ENCODE results near the gene ZNF750. TPM values are rescaled to one million over a fixed set of nuclear protein-coding genes. Genes with fewer than 3 reads are reported as not detected.

Gene ZNF750
- total and polyA plus RNA-seq, 9 donors: 0.04 to 4.8 (median 0.38) TPM

DNA sequence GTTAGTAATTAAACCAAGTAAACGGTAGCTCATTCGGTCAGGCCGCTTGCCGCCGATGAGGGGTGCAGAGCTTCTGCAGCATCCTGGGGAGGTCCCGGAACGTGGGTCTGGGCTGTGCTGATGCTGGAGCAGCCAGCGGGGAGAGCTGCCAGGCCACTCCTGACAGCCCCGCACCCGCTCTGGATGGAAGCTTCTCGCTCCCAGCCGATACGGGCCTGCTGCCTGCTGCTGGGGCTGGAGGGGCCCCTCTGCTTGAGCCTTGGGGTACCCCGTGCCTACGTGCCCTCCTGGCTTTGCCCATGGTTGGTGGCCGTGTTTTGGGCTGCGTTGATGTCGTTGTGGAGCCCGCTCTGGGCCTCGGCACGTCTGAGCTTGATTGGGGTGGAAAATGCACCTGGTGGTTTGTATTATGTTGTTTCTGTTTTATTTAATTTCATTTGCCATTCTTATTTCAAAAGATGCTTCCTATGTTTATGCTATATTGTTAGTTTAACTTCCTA lies 41.6 kb upstream of the ZNF750 start:
- Histone ChIP-seq H3K27ac (ENCODE audit: low read length) (peak overlapping the region; percentile 54), H3K4me1 (ENCODE audit: control insufficient read depth, insufficient read depth, low read length) (peaks cover 49% of the 10 kb centered on the region), H3K4me3 (ENCODE audit: low read length) (no peak overlapping the region), H3K27me3 (ENCODE audit: control insufficient read depth, insufficient read depth, low read length) (no peaks in the 10 kb centered on the region), H3K9me3 (replicated peaks; ENCODE audit: control insufficient read depth, low read depth, low read length) (no peaks in the 10 kb centered on the region), H3K36me3 (ENCODE audit: control insufficient read depth, insufficient read depth, low read length) (peaks cover 6% of the 10 kb centered on the region)
- DNase-seq: no peak
- 40% methylated on average over 12 of the region's 21 CpGs for WGBS (ENCODE audit: insufficient coverage)

DNA sequence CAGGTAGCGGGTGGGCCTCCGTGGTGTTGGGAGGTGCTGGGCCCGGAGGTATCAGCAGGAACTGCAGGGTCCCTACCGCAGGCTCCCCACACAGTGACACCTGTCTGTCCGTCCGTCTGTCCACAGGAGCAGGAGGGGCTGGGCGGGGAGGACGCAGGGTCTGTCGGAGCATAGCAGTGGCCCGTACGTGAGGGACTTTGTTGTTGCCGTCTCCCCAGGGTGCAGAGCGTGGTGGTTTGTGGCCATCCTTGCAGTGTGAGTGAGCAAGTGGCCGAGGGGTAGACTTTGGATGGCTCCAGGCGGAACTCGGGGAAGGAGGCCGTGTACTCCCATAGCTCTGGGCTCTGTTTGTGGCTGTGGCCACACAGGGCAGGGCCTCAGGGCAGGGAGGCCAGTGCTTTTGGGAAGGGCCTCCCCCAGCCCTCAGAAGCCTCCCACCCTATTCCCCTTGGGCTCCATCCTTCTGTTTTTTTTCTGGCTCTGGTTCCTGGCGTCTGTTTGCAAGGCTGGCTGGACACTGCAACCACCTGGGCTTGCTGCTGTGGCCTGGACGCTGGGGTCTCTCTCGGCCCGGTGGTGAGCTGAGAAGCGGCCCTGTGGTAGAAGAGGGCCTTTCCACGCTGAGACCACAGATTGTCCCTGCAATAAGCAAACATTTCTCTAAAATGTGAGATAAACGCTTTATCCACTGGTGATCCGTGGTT lies 41.0 kb upstream of the ZNF750 start:
- H3K27me3 ChIP-seq (ENCODE audit: control insufficient read depth, insufficient read depth, low read length): no peaks in the 10 kb centered on the region
- no peak for DNase-seq
- no peak overlapping the region for H3K4me3 ChIP-seq (ENCODE audit: low read length)
- 67% methylated on average over 14 of the region's 25 CpGs for WGBS (ENCODE audit: insufficient coverage)
- H3K36me3 ChIP-seq (ENCODE audit: control insufficient read depth, insufficient read depth, low read length): peaks cover 6% of the 10 kb centered on the region
- no peaks in the 10 kb centered on the region for H3K9me3 ChIP-seq (replicated peaks; ENCODE audit: control insufficient read depth, low read depth, low read length)
- no peak overlapping the region for H3K27ac ChIP-seq (ENCODE audit: low read length)
- peaks cover 46% of the 10 kb centered on the region for H3K4me1 ChIP-seq (ENCODE audit: control insufficient read depth, insufficient read depth, low read length)

DNA sequence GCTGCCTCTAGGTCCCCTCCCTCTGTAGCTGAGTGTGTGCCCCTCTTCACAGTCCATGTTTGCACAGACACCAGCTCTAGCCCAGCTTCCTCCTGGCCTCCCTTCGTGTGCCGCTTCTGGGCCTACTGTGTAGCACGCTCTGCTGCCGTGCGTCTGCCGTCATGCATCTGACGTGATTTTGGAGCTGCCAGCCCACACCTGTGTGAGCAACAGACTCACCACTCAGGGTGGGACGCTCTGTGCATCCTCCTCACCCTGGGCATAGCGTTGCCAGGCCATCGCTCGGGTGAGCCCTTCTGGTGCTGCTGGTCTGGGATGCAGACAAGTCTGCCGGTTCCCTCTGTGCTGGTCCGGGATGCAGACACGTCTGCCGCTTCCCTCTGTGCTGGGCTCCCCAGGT lies 39.4 kb upstream of the ZNF750 start:
- Histone ChIP-seq H3K9me3 (replicated peaks; ENCODE audit: control insufficient read depth, low read depth, low read length) (no peaks in the 10 kb centered on the region), H3K4me1 (ENCODE audit: control insufficient read depth, insufficient read depth, low read length) (peaks cover 34% of the 10 kb centered on the region), H3K27me3 (ENCODE audit: control insufficient read depth, insufficient read depth, low read length) (no peaks in the 10 kb centered on the region), H3K36me3 (ENCODE audit: control insufficient read depth, insufficient read depth, low read length) (peaks cover 5% of the 10 kb centered on the region), H3K4me3 (ENCODE audit: low read length) (no peak overlapping the region), H3K27ac (ENCODE audit: low read length) (no peak overlapping the region)
- 97% methylated on average over 13 of the region's 15 CpGs for WGBS (ENCODE audit: insufficient coverage)
- DNase-seq: no peak

DNA sequence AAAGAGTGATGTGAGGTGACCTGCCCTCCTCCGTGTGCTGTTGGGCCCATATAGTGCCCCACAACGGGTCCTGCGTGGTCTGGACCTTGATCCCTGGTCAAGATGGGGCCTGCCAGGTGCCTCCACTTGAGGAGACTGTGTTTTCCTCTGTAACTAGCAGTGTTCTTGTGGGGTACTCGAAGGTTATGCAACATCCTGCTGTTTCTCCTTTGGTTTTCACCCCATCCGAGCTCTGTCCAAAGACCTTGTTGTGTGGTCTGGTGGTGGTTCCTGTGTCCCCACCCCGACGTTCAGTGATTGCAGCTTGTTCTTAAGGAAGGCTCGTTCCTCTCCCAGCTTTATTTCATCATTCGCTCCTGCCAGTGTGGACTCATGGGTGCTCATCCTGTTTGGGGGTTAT lies 38.7 kb upstream of the ZNF750 start:
- Histone ChIP-seq H3K4me1 (ENCODE audit: control insufficient read depth, insufficient read depth, low read length) (peaks cover 32% of the 10 kb centered on the region), H3K4me3 (ENCODE audit: low read length) (no peak overlapping the region), H3K27me3 (ENCODE audit: control insufficient read depth, insufficient read depth, low read length) (no peaks in the 10 kb centered on the region), H3K36me3 (ENCODE audit: control insufficient read depth, insufficient read depth, low read length) (peaks cover 5% of the 10 kb centered on the region), H3K27ac (ENCODE audit: low read length) (no peak overlapping the region), H3K9me3 (replicated peaks; ENCODE audit: control insufficient read depth, low read depth, low read length) (no peaks in the 10 kb centered on the region)
- WGBS (ENCODE audit: insufficient coverage): 64% methylated on average over 5 of the region's 9 CpGs
- no peak for DNase-seq

DNA sequence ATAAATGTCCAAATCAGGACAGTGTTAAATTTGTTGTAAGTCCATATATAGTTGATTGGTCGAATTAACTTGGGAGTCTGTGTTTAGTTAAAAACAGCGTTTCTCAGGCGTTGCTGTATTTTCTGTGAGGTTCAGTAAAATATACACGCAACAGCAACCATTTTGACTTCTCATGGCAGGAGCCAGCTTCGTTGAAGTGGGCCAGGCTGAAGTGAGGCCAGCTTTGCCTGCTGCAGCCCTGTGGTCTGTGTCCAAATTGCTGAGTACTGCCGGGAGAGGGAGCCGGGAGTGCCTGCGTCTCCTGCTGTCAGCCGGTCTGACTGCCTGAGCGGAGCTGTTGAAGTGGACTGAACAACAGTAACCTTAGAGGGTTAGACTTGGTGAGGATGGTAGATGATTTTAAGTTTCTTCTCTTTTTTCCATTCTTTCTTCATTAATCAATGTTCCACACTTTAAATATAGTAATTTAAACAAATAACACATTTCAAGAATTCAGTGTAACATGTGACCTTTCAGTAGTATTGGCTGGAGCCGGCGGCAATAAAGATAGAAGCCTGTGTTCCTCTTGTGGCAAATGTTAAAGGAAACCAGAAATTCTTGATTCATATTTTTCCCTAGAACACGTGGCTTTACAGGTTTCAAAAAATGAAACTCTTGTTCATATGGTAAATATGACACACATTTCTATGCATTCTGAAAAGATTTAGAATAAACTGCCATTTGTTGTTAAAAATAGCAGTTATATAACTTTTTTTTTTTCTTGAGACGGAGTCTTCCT lies 37.0 kb upstream of the ZNF750 start:
- Histone ChIP-seq H3K4me3 (ENCODE audit: low read length) (no peak overlapping the region), H3K27me3 (ENCODE audit: control insufficient read depth, insufficient read depth, low read length) (no peaks in the 10 kb centered on the region), H3K4me1 (ENCODE audit: control insufficient read depth, insufficient read depth, low read length) (peaks cover 39% of the 10 kb centered on the region), H3K27ac (ENCODE audit: low read length) (peak overlapping the region; percentile 38), H3K36me3 (ENCODE audit: control insufficient read depth, insufficient read depth, low read length) (peaks cover 21% of the 10 kb centered on the region), H3K9me3 (replicated peaks; ENCODE audit: control insufficient read depth, low read depth, low read length) (no peaks in the 10 kb centered on the region)
- peak; percentile 87 for DNase-seq
- 48% methylated on average over 5 of the region's 14 CpGs for WGBS (ENCODE audit: insufficient coverage)

DNA sequence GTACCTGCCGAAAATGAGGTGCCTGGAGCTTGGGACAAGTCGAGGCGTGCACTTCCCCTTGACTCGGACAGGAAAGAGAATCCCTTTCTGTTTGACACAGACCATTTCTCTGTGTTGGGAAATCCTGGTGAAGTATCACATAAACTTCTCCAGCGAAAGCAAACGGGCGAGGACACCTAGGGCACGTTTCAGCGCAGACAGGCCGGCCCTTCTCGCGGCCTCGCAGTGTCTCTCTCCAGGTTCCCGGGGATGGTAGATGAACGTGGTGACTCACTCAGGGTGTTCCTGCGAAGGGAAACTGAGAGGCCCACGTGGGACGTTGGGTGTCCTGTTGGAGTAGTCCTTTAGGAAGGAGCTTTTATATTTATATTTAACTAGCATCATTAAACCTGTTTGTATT lies 36.3 kb upstream of the ZNF750 start:
- H3K4me3 ChIP-seq (ENCODE audit: low read length): no peak overlapping the region

DNA sequence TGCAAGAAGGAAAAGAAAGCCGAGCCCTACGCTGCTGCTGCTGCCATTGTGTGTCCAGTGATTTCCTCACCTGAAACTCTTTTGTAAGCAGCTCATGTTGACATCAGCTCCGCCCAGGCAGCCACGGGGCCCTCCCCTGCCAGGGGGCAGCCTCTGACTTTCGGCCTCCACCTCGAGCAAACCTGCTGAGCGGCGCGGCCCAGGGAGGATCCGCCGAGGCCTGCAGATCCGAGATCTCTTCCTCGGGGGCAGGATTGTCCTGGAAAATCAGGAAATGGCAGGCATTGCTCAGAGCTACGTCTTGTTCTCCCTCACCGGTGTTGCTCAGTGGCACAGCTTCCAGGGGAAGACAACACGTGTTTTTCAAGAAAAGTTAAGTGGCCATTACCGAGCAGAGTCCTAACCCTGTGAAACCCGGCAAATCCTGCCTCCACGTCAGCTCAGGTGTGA lies 35.6 kb upstream of the ZNF750 start:
- Histone ChIP-seq H3K9me3 (replicated peaks; ENCODE audit: control insufficient read depth, low read depth, low read length) (no peaks in the 10 kb centered on the region), H3K27ac (ENCODE audit: low read length) (no peak overlapping the region), H3K4me1 (ENCODE audit: control insufficient read depth, insufficient read depth, low read length) (peaks cover 30% of the 10 kb centered on the region), H3K4me3 (ENCODE audit: low read length) (no peak overlapping the region), H3K36me3 (ENCODE audit: control insufficient read depth, insufficient read depth, low read length) (peaks cover 35% of the 10 kb centered on the region), H3K27me3 (ENCODE audit: control insufficient read depth, insufficient read depth, low read length) (no peaks in the 10 kb centered on the region)
- DNase-seq: no peak
- 65% methylated on average over 15 of the region's 19 CpGs for WGBS (ENCODE audit: insufficient coverage)

More for the DNA sequence above, 36.3 kb upstream of the ZNF750 start:
- Histone ChIP-seq H3K27ac (ENCODE audit: low read length) (no peak overlapping the region), H3K4me1 (ENCODE audit: control insufficient read depth, insufficient read depth, low read length) (peaks cover 36% of the 10 kb centered on the region), H3K36me3 (ENCODE audit: control insufficient read depth, insufficient read depth, low read length) (peaks cover 27% of the 10 kb centered on the region), H3K27me3 (ENCODE audit: control insufficient read depth, insufficient read depth, low read length) (no peaks in the 10 kb centered on the region), H3K9me3 (replicated peaks; ENCODE audit: control insufficient read depth, low read depth, low read length) (no peaks in the 10 kb centered on the region)
- no peak for DNase-seq
- 67% methylated on average over 14 of the region's 18 CpGs for WGBS (ENCODE audit: insufficient coverage)

DNA sequence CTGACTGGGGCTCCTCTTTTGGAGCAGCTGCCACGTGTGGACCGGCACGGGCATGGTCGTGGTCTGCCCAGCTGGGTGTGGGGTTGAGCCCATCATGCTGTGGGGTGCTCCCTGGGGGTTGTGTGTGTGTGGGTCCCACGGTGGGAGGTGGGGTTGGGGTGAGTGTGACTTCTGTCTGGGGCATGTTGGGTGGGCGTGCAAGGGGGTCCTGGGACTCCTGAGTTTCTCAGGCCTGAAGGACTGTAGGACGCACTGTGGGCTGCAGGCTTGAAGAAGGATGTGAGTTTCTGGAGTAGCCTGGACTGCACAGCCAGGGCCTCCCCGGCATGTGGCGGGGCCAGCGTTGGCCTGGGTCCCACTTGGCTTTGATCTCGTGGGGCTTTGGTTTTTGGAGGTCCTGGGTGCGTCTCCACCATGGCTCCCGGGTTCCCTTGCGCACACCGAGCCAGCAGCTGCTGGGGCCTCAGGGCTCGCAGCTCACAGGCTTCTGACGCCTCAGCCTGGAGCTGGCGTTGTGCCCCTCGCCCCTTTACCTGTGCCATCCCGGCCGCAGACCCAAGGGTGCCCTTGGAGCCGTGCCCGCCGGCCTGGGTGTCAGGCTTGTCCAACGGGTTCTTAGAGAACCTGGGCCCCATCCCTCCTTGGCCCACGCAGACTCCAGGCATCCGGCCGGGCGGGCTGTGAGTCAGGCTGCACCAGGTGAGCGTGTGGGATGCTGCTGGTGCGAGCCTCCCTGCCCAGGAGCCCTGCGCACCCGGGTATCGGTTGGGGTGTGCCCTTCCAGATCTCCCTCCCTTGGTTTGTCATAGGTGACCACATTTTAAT lies 34.4 kb upstream of the ZNF750 start:
- DNase-seq: no peak
- WGBS (ENCODE audit: insufficient coverage): 84% methylated on average over 34 of the region's 34 CpGs
- H3K27ac ChIP-seq (ENCODE audit: low read length): no peak overlapping the region
- peaks cover 37% of the 10 kb centered on the region for H3K36me3 ChIP-seq (ENCODE audit: control insufficient read depth, insufficient read depth, low read length)
- H3K4me3 ChIP-seq (ENCODE audit: low read length): no peak overlapping the region
- H3K9me3 ChIP-seq (replicated peaks; ENCODE audit: control insufficient read depth, low read depth, low read length): no peaks in the 10 kb centered on the region
- H3K4me1 ChIP-seq (ENCODE audit: control insufficient read depth, insufficient read depth, low read length): peaks cover 29% of the 10 kb centered on the region
- H3K27me3 ChIP-seq (ENCODE audit: control insufficient read depth, insufficient read depth, low read length): no peaks in the 10 kb centered on the region

DNA sequence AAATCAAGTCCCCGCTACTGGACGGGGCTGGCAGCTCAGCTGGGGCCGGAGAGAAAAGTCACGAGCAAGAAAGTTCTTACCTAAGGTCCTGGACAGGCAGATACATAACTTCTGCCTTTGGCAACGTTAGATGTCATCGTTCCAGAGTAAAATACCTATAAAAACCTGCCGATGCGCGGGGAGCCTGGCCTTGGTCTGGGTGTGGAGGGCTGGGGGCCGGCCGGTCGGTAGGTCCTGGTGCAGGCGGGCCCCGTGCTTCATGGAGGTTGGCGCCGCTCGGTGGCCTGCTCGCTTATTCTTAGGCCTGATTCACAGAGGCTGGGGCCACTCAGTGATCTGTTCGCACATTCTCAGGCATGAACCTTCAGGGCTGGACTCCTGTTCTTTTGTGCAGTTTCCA lies 33.7 kb upstream of the ZNF750 start:
- Histone ChIP-seq H3K36me3 (ENCODE audit: control insufficient read depth, insufficient read depth, low read length) (peaks cover 37% of the 10 kb centered on the region), H3K9me3 (replicated peaks; ENCODE audit: control insufficient read depth, low read depth, low read length) (no peaks in the 10 kb centered on the region), H3K4me1 (ENCODE audit: control insufficient read depth, insufficient read depth, low read length) (peaks cover 29% of the 10 kb centered on the region), H3K4me3 (ENCODE audit: low read length) (no peak overlapping the region), H3K27ac (ENCODE audit: low read length) (no peak overlapping the region), H3K27me3 (ENCODE audit: control insufficient read depth, insufficient read depth, low read length) (no peaks in the 10 kb centered on the region)
- no peak for DNase-seq
- 89% methylated on average over 19 of the region's 19 CpGs for WGBS (ENCODE audit: insufficient coverage)
